SK-MEL-5 (cell line): Measurements from ENCODE around the gene FCRL2. TPM values are rescaled to one million over a fixed set of nuclear protein-coding genes. Genes with fewer than 3 reads are reported as not detected.
A peak's percentile ranks its signal among the peaks of the same experiment; 100 is the strongest.

Experiments used
- DNase-seq: peaks from one replicate; pipeline ENCODE4 v3.0.0-alpha.2; 2016; ENCODE audit warnings: low read depth, low spot score
- in situ Hi-C: cut with HindIII; loops from 2 replicates; pipeline ENCODE4 v1.10.0; 2016; ENCODE audit warnings: low sequenced_read_pairs, high pct_unique_total_duplicates, low pct_unique_long_range_greater_than_20kb
- polyA plus RNA-seq, 2 experiments: library from polyadenylated mRNA; depleted of rRNA; stranded (reverse); fragments of >200 nt; gene quantifications; 2 replicates each; pipeline ENCODE4 v1.2.3, GENCODE V29; 2015
- total RNA-seq: library from RNA; depleted of rRNA; stranded (reverse); fragments of >200 nt; shearing (Covaris generic); gene quantifications from 2 replicates; pipeline ENCODE4 v1.2.3, GENCODE V29; 2014; rRNA removed

FCRL2 gene
- 0.03 TPM in 1 of 2 replicates, not detected in the other for total RNA-seq
- not detected in 2 replicates for polyA plus RNA-seq (2015; cell fraction: cytosol; rRNA removed)
- 0.19 TPM in 1 of 2 replicates, not detected in the other for polyA plus RNA-seq (2015; cell fraction: nucleus; rRNA removed)

- in situ Hi-C loops = no loop called here
These were observed at the start of gene FCRL2 for GRCh38 chr1:157776971-157777391. Gene FCRL2 (minus strand): TSS chr1:157777132. CDS start chr1:157777073, 59 bp downstream.

GRCh38 chr1:157820299-157820698, 43.4 kb upstream of the FCRL2 start:
- in situ Hi-C loops = no loop called here
- DNase-seq = no peak

More at GRCh38 chr1:157776971-157777391, at the start of gene FCRL2:
- DNase-seq = no peak

- DNase-seq = no peak
- in situ Hi-C loops = no loop called here
These were observed 43.0 kb upstream of the FCRL2 start, which contains the start of gene FCRL1 for GRCh38 chr1:157819896-157820295. Gene FCRL1 (minus strand): TSS chr1:157820120. CDS start chr1:157820037, 83 bp downstream.

GRCh38 chr1:157819215-157819614, 42.3 kb upstream of the FCRL2 start:
- DNase-seq = no peak
- in situ Hi-C loops = no loop called here

- in situ Hi-C loops = no loop called here
- DNase-seq = no peak
These were observed 36.3 kb upstream of the FCRL2 start for GRCh38 chr1:157813269-157813668.

GRCh38 chr1:157806431-157807149, 29.7 kb upstream of the FCRL2 start:
- in situ Hi-C loops = no loop called here
- no peak for DNase-seq

- DNase-seq = no peak
- in situ Hi-C loops = no loop called here
These were observed 26.9 kb upstream of the FCRL2 start for GRCh38 chr1:157803851-157804250.

- no peak for DNase-seq
- in situ Hi-C loops = no loop called here
These were observed 23.1 kb upstream of the FCRL2 start for GRCh38 chr1:157799996-157800395.

- DNase-seq = no peak
- in situ Hi-C loops = no loop called here
These were observed 21.3 kb upstream of the FCRL2 start for GRCh38 chr1:157798211-157798610.

- DNase-seq = no peak
- in situ Hi-C loops = no loop called here
These were observed 8.3 kb upstream of the FCRL2 start for GRCh38 chr1:157785248-157785647.

GRCh38 chr1:157784801-157785200, 7.9 kb upstream of the FCRL2 start:
- DNase-seq = no peak
- in situ Hi-C loops = no loop called here

GRCh38 chr1:157782931-157783330, 6.0 kb upstream of the FCRL2 start:
- in situ Hi-C loops = no loop called here

GRCh38 chr1:157781048-157781447, 4.1 kb upstream of the FCRL2 start:
- no peak for DNase-seq
- in situ Hi-C loops = no loop called here

More at GRCh38 chr1:157782931-157783330, 6.0 kb upstream of the FCRL2 start:
- DNase-seq = no peak

- in situ Hi-C loops = no loop called here
- no peak for DNase-seq
These were observed 1.6 kb downstream of the FCRL2 start for GRCh38 chr1:157775101-157775870.

GRCh38 chr1:157774412-157774811, 2.5 kb downstream of the FCRL2 start:
- no peak for DNase-seq

GRCh38 chr1:157773493-157774350, 3.2 kb downstream of the FCRL2 start:
- in situ Hi-C loops = no loop called here
- DNase-seq = peak; percentile 61

More at GRCh38 chr1:157774412-157774811, 2.5 kb downstream of the FCRL2 start:
- in situ Hi-C loops = no loop called here

GRCh38 chr1:157771661-157772425, 5.1 kb downstream of the FCRL2 start:
- DNase-seq = no peak
- in situ Hi-C loops = no loop called here
